H1 (cell line): ENCODE data around the gene DGKA. TPM values are rescaled to one million over a fixed set of nuclear protein-coding genes. Genes with fewer than 3 reads are reported as not detected.
A peak's percentile ranks its signal among the peaks of the same experiment; 100 is the strongest.

Source experiments
- CTCF ChIA-PET: fragments of 300-600 bp; sonication (Branson Sonifier 250); formaldehyde crosslinking; loops from one replicate; lab custom pipeline; 2021; ENCODE audit not compliant: partially characterized antibody; lab: Charles Lee
- POLR2A ChIA-PET: fragments of 300-600 bp; sonication (Branson Sonifier 250); formaldehyde crosslinking; loops from one replicate; lab custom pipeline; 2021; ENCODE audit warnings: inconsistent platforms; ENCODE audit not compliant: partially characterized antibody; lab: Charles Lee
- DNase-seq, 2 experiments: peaks; one replicate each; pipeline versions ENCODE4 v3.0.0 to v3.0.0-alpha.2; 2010 to 2022; ENCODE audit warnings: low spot score in 2 of 2, low read depth in 1 of 2, mixed read lengths in 1 of 2
- FAIRE-seq: peaks from 2 replicates; lab custom pipeline; 2011; peaks lifted over from hg19 to GRCh38; lab: Jason Lieb, UNC
- H2AFZ ChIP-seq: 2 replicates; pipeline ENCODE4 v1.8.1; 2012; ENCODE audit warnings: low read length, inconsistent platforms
- H2AK5ac ChIP-seq: 2 replicates; pipeline ENCODE4 v1.6.1; 2013; ENCODE audit warnings: low read depth, low read length
- H2BK120ac ChIP-seq: replicated peaks from 2 replicates; pipeline ENCODE3; 2013; ENCODE audit warnings: low read depth, low read length, inconsistent platforms
- H2BK12ac ChIP-seq: 2 replicates; pipeline ENCODE4 v1.6.1; 2013; ENCODE audit warnings: low read depth, low read length
- H2BK15ac ChIP-seq: 2 replicates; pipeline ENCODE4 v1.6.1; 2013; ENCODE audit warnings: low read length
- H2BK20ac ChIP-seq: 2 replicates; pipeline ENCODE4 v1.6.1; 2013; ENCODE audit warnings: low read length
- H2BK5ac ChIP-seq: 2 replicates; pipeline ENCODE4 v1.6.1; 2013; ENCODE audit warnings: low read depth, low read length
- H3K14ac ChIP-seq: 2 replicates; pipeline ENCODE4 v1.6.1; 2013; ENCODE audit warnings: inconsistent platforms; ENCODE audit not compliant: insufficient read length
- H3K18ac ChIP-seq: 2 replicates; pipeline ENCODE4 v1.6.1; 2013; ENCODE audit warnings: low read length; ENCODE audit errors: extremely low read depth
- H3K23ac ChIP-seq: 2 replicates; pipeline ENCODE4 v1.6.1; 2013; ENCODE audit warnings: inconsistent platforms; ENCODE audit not compliant: insufficient read length
- H3K23me2 ChIP-seq: 2 replicates; pipeline ENCODE4 v1.6.1; 2013; ENCODE audit warnings: low read depth, low read length
- H3K27ac ChIP-seq: 2 replicates; pipeline ENCODE4 v1.6.1; 2011; ENCODE audit warnings: low read depth, low read length, inconsistent platforms
- H3K27me3 ChIP-seq, 4 experiments: replicated peaks in 1 of 4; 1 replicate in 1 of 4; 2 replicates in 3 of 4; pipeline versions ENCODE4 v1.6.1 to v1.8.1; 2011 to 2013; ENCODE audit warnings: low read length in 3 of 4, mild to moderate bottlenecking in 3 of 4, inconsistent platforms in 2 of 4, mixed read lengths in 2 of 4, moderate library complexity in 1 of 4; ENCODE audit not compliant: control insufficient read depth in 3 of 4, insufficient read depth in 3 of 4; ENCODE audit errors: extremely low read depth in 1 of 4
- H3K36me3 ChIP-seq, 4 experiments: 2 replicates each; pipeline versions ENCODE4 v1.6.1 to v1.8.1; 2011 to 2013; ENCODE audit warnings: mild to moderate bottlenecking in 4 of 4, low read length in 3 of 4, moderate library complexity in 2 of 4, control low read depth in 1 of 4, inconsistent platforms in 1 of 4; ENCODE audit not compliant: insufficient read depth in 4 of 4, control insufficient read depth in 2 of 4
- H3K4ac ChIP-seq: replicated peaks from 2 replicates; pipeline ENCODE3; 2013; ENCODE audit warnings: low read length, low read depth, mixed read lengths, inconsistent platforms; ENCODE audit not compliant: insufficient read length
- H3K4me1 ChIP-seq, 4 experiments: replicated peaks in 1 of 4; 1 replicate in 1 of 4; 2 replicates in 3 of 4; pipeline versions ENCODE4 v1.6.1 to v1.8.1; 2011 to 2013; ENCODE audit warnings: low read length in 3 of 4, inconsistent platforms in 2 of 4, mixed read lengths in 1 of 4; ENCODE audit not compliant: insufficient read depth in 4 of 4, control insufficient read depth in 3 of 4
- H3K4me2 ChIP-seq, 2 experiments: 2 replicates each; pipeline versions ENCODE4 v1.6.1 to v1.8.1; 2011 to 2013; ENCODE audit warnings: low read depth in 2 of 2, low read length in 2 of 2, control low read depth in 1 of 2, inconsistent platforms in 1 of 2, mild to moderate bottlenecking in 1 of 2; ENCODE audit not compliant: insufficient read depth in 1 of 2
- H3K4me3 ChIP-seq, 4 experiments: fragments of 200-600, 300-600 bp in 1 of 4; sonication (generic), shearing (Covaris generic), sonication (Bioruptor Twin) in 1 of 4; 2 replicates each; pipeline versions ENCODE4 v1.5.1 to v1.8.1; 2011 to 2016; ENCODE audit warnings: low read length in 4 of 4, low read depth in 3 of 4, control low read depth in 2 of 4, inconsistent platforms in 2 of 4, mild to moderate bottlenecking in 2 of 4, mixed read lengths in 1 of 4, moderate library complexity in 1 of 4; ENCODE audit not compliant: insufficient read depth in 2 of 4; ENCODE audit errors: extremely low read depth in 1 of 4
- H3K56ac ChIP-seq: replicated peaks from 2 replicates; pipeline ENCODE3; 2013; ENCODE audit warnings: low read depth, mild to moderate bottlenecking, mixed read lengths, low read length, inconsistent platforms; ENCODE audit not compliant: insufficient read length
- H3K79me1 ChIP-seq: 2 replicates; pipeline ENCODE4 v1.6.1; 2013; ENCODE audit warnings: low read depth, low read length, control low read depth
- H3K79me2 ChIP-seq, 2 experiments: 2 replicates each; pipeline versions ENCODE4 v1.6.1 to v1.8.1; 2012 to 2013; ENCODE audit warnings: low read length in 2 of 2, mild to moderate bottlenecking in 2 of 2, inconsistent platforms in 1 of 2; ENCODE audit not compliant: insufficient read depth in 2 of 2, control insufficient read depth in 1 of 2
- H3K9ac ChIP-seq, 4 experiments: replicated peaks in 1 of 4; 1 replicate in 1 of 4; 2 replicates in 3 of 4; pipeline versions ENCODE4 v1.6.1 to v1.8.1; 2011 to 2013; ENCODE audit warnings: low read depth in 3 of 4, low read length in 3 of 4, control low read depth in 2 of 4, mild to moderate bottlenecking in 2 of 4, moderate library complexity in 2 of 4, inconsistent platforms in 1 of 4; ENCODE audit errors: extremely low read depth in 1 of 4
- H3K9me3 ChIP-seq, 2 experiments: 2 replicates each; pipeline versions ENCODE4 v1.6.1 to v1.8.1; 2012 to 2013; ENCODE audit warnings: mild to moderate bottlenecking in 2 of 2, moderate library complexity in 2 of 2, control low read depth in 1 of 2, inconsistent platforms in 1 of 2, low read depth in 1 of 2, low read length in 1 of 2, mixed read lengths in 1 of 2; ENCODE audit not compliant: insufficient read depth in 2 of 2
- H4K20me1 ChIP-seq, 2 experiments: replicated peaks in 1 of 2; 2 replicates each; pipeline versions ENCODE3 to v1.8.1; 2011 to 2013; ENCODE audit warnings: inconsistent platforms in 2 of 2, low read length in 2 of 2, mild to moderate bottlenecking in 1 of 2; ENCODE audit not compliant: insufficient read depth in 2 of 2, control insufficient read depth in 1 of 2
- H4K5ac ChIP-seq: 2 replicates; pipeline ENCODE4 v1.6.1; 2013; ENCODE audit warnings: low read length, low read depth, mixed read lengths, inconsistent platforms; ENCODE audit not compliant: insufficient read length
- H4K8ac ChIP-seq: 2 replicates; pipeline ENCODE4 v1.8.0; 2013; ENCODE audit warnings: mild to moderate bottlenecking, moderate library complexity, low read length, inconsistent platforms; ENCODE audit not compliant: insufficient read depth; ENCODE audit errors: extremely low read depth
- H4K91ac ChIP-seq: replicated peaks from 2 replicates; pipeline ENCODE3; 2013; ENCODE audit warnings: low read length, mixed read lengths, inconsistent platforms; ENCODE audit not compliant: insufficient read length
- CBX8 ChIP-seq: fragments of 300-800, 300-1000 bp; sonication (generic); IDR thresholded peaks from 2 replicates; pipeline ENCODE4 v1.7.1; 2016; ENCODE audit warnings: low read depth, low read length, borderline replicate concordance
- CHD2 ChIP-seq: IDR thresholded peaks from 2 replicates; pipeline ENCODE4 v1.6.1; 2012; ENCODE audit warnings: low read length, improper control_type of control experiment
- CTBP2 ChIP-seq: IDR thresholded peaks from 2 replicates; pipeline ENCODE4 v1.7.0; 2011; ENCODE audit warnings: borderline replicate concordance, mild to moderate bottlenecking, moderate library complexity, mixed read lengths, low read length; ENCODE audit not compliant: insufficient read depth, insufficient read length
- E2F6 ChIP-seq: IDR thresholded peaks from 2 replicates; pipeline ENCODE4 v1.6.1; 2012; ENCODE audit warnings: inconsistent platforms
- POU5F1 ChIP-seq: IDR thresholded peaks from 2 replicates; pipeline ENCODE4 v1.6.1; 2011; ENCODE audit warnings: low read depth, mild to moderate bottlenecking, low read length, moderate library complexity
- RAD21 ChIP-seq, 2 experiments: IDR thresholded peaks in 1 of 2; conservative IDR thresholded peaks in 1 of 2; 2 replicates each; pipeline ENCODE4 v1.6.1; 2011; ENCODE audit warnings: low read depth in 2 of 2, low read length in 2 of 2, improper control_type of control experiment in 1 of 2, inconsistent platforms in 1 of 2, mild to moderate bottlenecking in 1 of 2, moderate library complexity in 1 of 2
- RBBP5 ChIP-seq: IDR thresholded peaks from 2 replicates; pipeline ENCODE4 v1.7.1; 2012; ENCODE audit warnings: low read depth, mild to moderate bottlenecking, inconsistent platforms, low read length, moderate library complexity, borderline replicate concordance
- RFX5 ChIP-seq: IDR thresholded peaks from 2 replicates; pipeline ENCODE4 v1.6.1; 2011; ENCODE audit warnings: low read depth, low read length, improper control_type of control experiment, borderline replicate concordance
- TCF12 ChIP-seq: IDR thresholded peaks from 2 replicates; pipeline ENCODE4 v1.6.1; 2011; ENCODE audit warnings: low read depth, mild to moderate bottlenecking, low read length
- WGBS, 2 experiments: shearing (Covaris generic) in 1 of 2; methylation state at CpG; one replicate each; pipeline versions ENCODE4 v1.1.6 to v1.1.7; 2013 to 2015; ENCODE audit warnings: low lambda C conversion rate in 2 of 2, mixed read lengths in 2 of 2, inconsistent platforms in 1 of 2, low coverage in 1 of 2, missing lambda C conversion rate in 1 of 2; ENCODE audit not compliant: insufficient replicate concordance in 2 of 2, insufficient coverage in 1 of 2, insufficient read length in 1 of 2; ENCODE audit errors: extremely low coverage in 1 of 2, missing lambda C conversion rate in 1 of 2; 5-methylcytosine and 5-hydroxymethylcytosine counted together
- polyA plus RNA-seq, 7 experiments: library from polyadenylated mRNA; depleted of rRNA in 3 of 7; stranded (reverse) in 5 of 7; unstranded in 2 of 7; fragments of >200 nt in 5 of 7; fragments of 200-250 nt in 2 of 7; gene quantifications; 1 replicate in 5 of 7; 2 replicates in 1 of 7; 4 replicates in 1 of 7; pipeline versions ENCODE4 v1.2.1 to v1.2.3, GENCODE V29; 2011 to 2013; ENCODE audit warnings: missing spikeins in 2 of 7, mixed read lengths in 2 of 7
- total RNA-seq: library from RNA; stranded (reverse); fragmentation: NEBNext Ultra II Directional; extraction: Animal tissue kit (Norgen Biotek cat#: 25700); gene quantifications from 2 replicates; pipeline ENCODE4 v1.2.1, GENCODE V29; 2021

The DGKA gene
- total and polyA plus RNA-seq, 2 of the 8 experiments (the other 6 are each of a cell fraction or from before 2014, with no cell fraction given) = 15.9 to 18.0 TPM

- Histone ChIP-seq H2BK20ac (no peak within 1 kb of the TSS), H3K23me2 (peaks cover 8% of the 10 kb centered on the region), H4K5ac (peak within 1 kb of the TSS; percentile 68), H2BK5ac (peak within 1 kb of the TSS; percentile 74; the same call in 1 of the 2 replicates), H3K79me2 (no peaks in the 10 kb centered on the region; a peak in 1 of 4 replicates), H4K8ac (peak within 1 kb of the TSS; percentile 87; the same call in 1 of the 2 replicates), H3K27ac (peak within 1 kb of the TSS; percentile 72), H3K23ac (peak within 1 kb of the TSS; percentile 57), H3K18ac (peak within 1 kb of the TSS; percentile 56), H2BK15ac (peak within 1 kb of the TSS; percentile 14; the same call in 1 of the 2 replicates), H3K4ac (peak within 1 kb of the TSS; percentile 40), H3K56ac (peak within 1 kb of the TSS; percentile 55), H3K79me1 (no peaks in the 10 kb centered on the region; the same call in 1 of the 2 replicates), H3K4me3 (peak within 1 kb of the TSS; percentile 77 to 97 (median 89)), H4K91ac (peak within 1 kb of the TSS; percentile 37), H2BK120ac (no peak within 1 kb of the TSS), H3K9me3 (no peaks in the 10 kb centered on the region), H3K27me3 (no peaks in the 10 kb centered on the region), H3K14ac (peak within 1 kb of the TSS; percentile 38), H3K36me3 (peaks cover 7 to 40% (median 20%) of the 10 kb centered on the region in 4 experiments; a peak in 5 of 8 replicates), H2AK5ac (no peak within 1 kb of the TSS), H4K20me1 (no peaks in the 10 kb centered on the region), H2BK12ac (0 out of 2 replicates have a peak within 1 kb of the TSS, but pooled peaks have one; percentile 35), H3K4me2 (peak within 1 kb of the TSS; percentile 94 to 95), H2AFZ (peak within 1 kb of the TSS; percentile 92), H3K4me1 (peaks cover 0 to 4% (median 0%) of the 10 kb centered on the region in 4 experiments; a peak in 2 of 7 replicates), H3K9ac (peak within 1 kb of the TSS in 3 of 4 experiments; percentile 54 to 95 (median 85); a peak in 6 of 7 replicates)
- CTCF ChIA-PET = interaction anchor here (0.8 to 13.5 kb wide), 29 partner anchors 9 to 523 kb away, joined by 3 to 256 read pairs (median 5); partner anchors contain the start of genes IKZF4, PYM1 and RAB5B
- POLR2A ChIA-PET = interaction anchor here (0.6 to 5.4 kb wide), 17 partner anchors 10 to 255 kb away, joined by 3 to 55 read pairs (median 6); partner anchors contain the start of genes DNAJC14, RAB5B, RPS26 and ZC3H10
- FAIRE-seq = peak; percentile 96
- 10% methylated on average over 27 of the region's 27 CpGs; no CpG with 5 or more reads in 1 of the 2 experiments for WGBS, 2 experiments
- DNase-seq = peak; percentile 90 to 94
- TF ChIP-seq POU5F1 = no peak
- TF ChIP-seq RBBP5 = no peak
- no peak for TF ChIP-seq TCF12
- TF ChIP-seq CHD2 = 0 out of 2 replicates have a peak, but pooled peaks have one; percentile 10
- no peak for TF ChIP-seq E2F6
- peak; percentile 71; the same call in 1 of the 2 replicates for TF ChIP-seq RFX5
- no peak for TF ChIP-seq RAD21 (IDR thresholded peaks at IDR 0.05 in 1 of 2, conservative IDR thresholded peaks at IDR 0.05 in 1 of 2; ENCODE audit: low read depth in 2 of 2, low read length in 2 of 2)
- TF ChIP-seq CBX8 = no peak
- TF ChIP-seq CTBP2 = no peak
Measured at GRCh38 chr12:55996715-55997534, 66.0 kb downstream of the DGKA start, which contains the start of gene SUOX. SUOX (plus strand) TSS chr12:55997276; CDS start chr12:56002222, 4,946 bp downstream.
